GM23338 (cell line): ENCODE results near the gene C11orf21. TPM values are rescaled to one million over a fixed set of nuclear protein-coding genes. Genes with fewer than 3 reads are reported as not detected.

Source experiments
- ATAC-seq: fragments of 200-7000 bp; cut with Tn5 transposase; 3 replicates; pipeline ENCODE4 v1.9.1; 2020
- DNase-seq: peaks from one replicate; pipeline ENCODE4 v3.0.0-alpha.2; 2015; ENCODE audit warnings: low spot score
- H2AFZ ChIP-seq: fragments of 200-600 bp; sonication (generic); 2 replicates; pipeline ENCODE4 v1.8.0; 2016; ENCODE audit warnings: antibody characterized with exemption, mild to moderate bottlenecking, moderate library complexity
- H3F3A ChIP-seq: fragments of 200-600 bp; sonication (generic); replicated peaks from 2 replicates; pipeline ENCODE4 v1.8.0; 2017; ENCODE audit warnings: antibody characterized with exemption, mixed run types, low read depth
- H3K27ac ChIP-seq: fragments of 200-600 bp; sonication (generic); 2 replicates; pipeline ENCODE4 v1.6.1; 2016; ENCODE audit warnings: low read depth
- H3K27me3 ChIP-seq: fragments of 200-600 bp; sonication (generic); 2 replicates; pipeline ENCODE4 v1.8.0; 2016; ENCODE audit warnings: mild to moderate bottlenecking, mixed run types, moderate library complexity; ENCODE audit not compliant: insufficient read depth
- H3K36me3 ChIP-seq: fragments of 200-600 bp; sonication (generic); 2 replicates; pipeline ENCODE4 v1.8.0; 2016; ENCODE audit warnings: mild to moderate bottlenecking; ENCODE audit not compliant: insufficient read depth
- H3K4me1 ChIP-seq: fragments of 200-600 bp; sonication (generic); 2 replicates; pipeline ENCODE4 v1.8.0; 2016; ENCODE audit warnings: mild to moderate bottlenecking, moderate library complexity; ENCODE audit not compliant: insufficient read depth
- H3K4me2 ChIP-seq: fragments of 200-600 bp; sonication (generic); 2 replicates; pipeline ENCODE4 v1.7.1; 2017; ENCODE audit warnings: mixed run types
- H3K4me3 ChIP-seq: fragments of 200-600 bp; sonication (generic); 2 replicates; pipeline ENCODE4 v1.6.1; 2016; ENCODE audit warnings: mixed run types
- H3K79me2 ChIP-seq: fragments of 200-600 bp; sonication (generic); replicated peaks from 2 replicates; pipeline ENCODE4 v1.8.0; 2017; ENCODE audit warnings: mild to moderate bottlenecking; ENCODE audit not compliant: insufficient read depth
- H3K9me2 ChIP-seq: fragments of 200-600 bp; sonication (generic); 2 replicates; pipeline ENCODE4 v1.8.0; 2017; ENCODE audit not compliant: insufficient read depth
- H4K20me1 ChIP-seq: fragments of 200-600 bp; sonication (generic); replicated peaks from 2 replicates; pipeline ENCODE4 v1.8.0; 2017; ENCODE audit warnings: mild to moderate bottlenecking; ENCODE audit not compliant: insufficient read depth
- H3K27ac Mint-ChIP-seq: 2 replicates; pipeline ENCODE4 v1.8.0; 2020; ENCODE audit warnings: inconsistent platforms, mild to moderate bottlenecking, moderate library complexity, mixed read lengths
- H3K27me3 Mint-ChIP-seq: 3 replicates; pipeline ENCODE4 v1.8.0; 2022; ENCODE audit warnings: low read depth, mild to moderate bottlenecking, moderate library complexity, mixed read lengths, inconsistent platforms; ENCODE audit not compliant: insufficient read depth, poor library complexity
- H3K36me3 Mint-ChIP-seq: 3 replicates; pipeline ENCODE4 v1.8.0; 2021; ENCODE audit warnings: low read depth, mild to moderate bottlenecking, inconsistent platforms, moderate library complexity, mixed read lengths
- H3K4me1 Mint-ChIP-seq: 3 replicates; pipeline ENCODE4 v1.8.0; 2020; ENCODE audit warnings: mild to moderate bottlenecking, inconsistent platforms, mixed read lengths
- H3K4me3 Mint-ChIP-seq: 3 replicates; pipeline ENCODE4 v1.8.0; 2021; ENCODE audit warnings: moderate library complexity, mild to moderate bottlenecking, inconsistent platforms, mixed read lengths
- H3K9me3 Mint-ChIP-seq: 3 replicates; pipeline ENCODE4 v1.8.0; 2020; ENCODE audit warnings: moderate library complexity, mild to moderate bottlenecking, inconsistent platforms, mixed read lengths
- CREB1 ChIP-seq: fragments of 250-450 bp; sonication (Bioruptor Pico); IDR thresholded peaks from 2 replicates; pipeline ENCODE4 v1.5.0; 2020; ENCODE audit warnings: low read depth, mild to moderate bottlenecking, moderate library complexity
- CTCF ChIP-seq, 2 experiments: fragments of 200-600 bp in 1 of 2; sonication (generic) in 1 of 2; conservative IDR thresholded peaks; 2 replicates each; pipeline versions ENCODE4 v1.5.1 to v1.6.1; 2016 to 2017; ENCODE audit warnings: antibody characterized with exemption in 2 of 2, low read depth in 2 of 2, mild to moderate bottlenecking in 2 of 2, moderate library complexity in 1 of 2
- EZH2 ChIP-seq: fragments of 200-600 bp; sonication (generic); IDR thresholded peaks from one replicate; pipeline ENCODE4 v1.8.0; 2017; ENCODE audit warnings: antibody characterized with exemption, mild to moderate bottlenecking, low read depth; ENCODE audit not compliant: unreplicated experiment
- EZH2phosphoT487 ChIP-seq: fragments of 200-600 bp; sonication (generic); IDR thresholded peaks from one replicate; pipeline ENCODE4 v1.8.1; 2018; ENCODE audit warnings: antibody characterized with exemption; ENCODE audit not compliant: unreplicated experiment
- POLR2AphosphoS5 ChIP-seq: IDR thresholded peaks from 2 replicates; pipeline ENCODE4 v1.6.1; 2016; ENCODE audit warnings: antibody characterized with exemption, low read depth
- STAT1 ChIP-seq: IDR thresholded peaks from one replicate; pipeline ENCODE4 v1.6.1; 2016; ENCODE audit warnings: antibody characterized with exemption; ENCODE audit not compliant: unreplicated experiment
- ZNF114 ChIP-seq: fragments of 250-450 bp; sonication (Bioruptor Pico); IDR thresholded peaks from 2 replicates; pipeline ENCODE4 v1.5.0; 2020; ENCODE audit warnings: mild to moderate bottlenecking, moderate library complexity
- ZNF331 ChIP-seq: fragments of 250-450 bp; sonication (Bioruptor Pico); IDR thresholded peaks from 2 replicates; pipeline ENCODE4 v1.5.0; 2020; ENCODE audit warnings: low read depth, mild to moderate bottlenecking, moderate library complexity
- ZNF462 ChIP-seq: fragments of 250-450 bp; sonication (Bioruptor Pico); IDR thresholded peaks from 2 replicates; pipeline ENCODE4 v1.5.0; 2020; ENCODE audit warnings: mild to moderate bottlenecking, moderate library complexity
- long read RNA-seq: library from polyadenylated mRNA; unstranded; transcript quantifications from one replicate; pipeline ENCODE4 v2.0.0, GENCODE V29; 2020; ENCODE audit not compliant: unreplicated experiment
- polyA plus RNA-seq: library from polyadenylated mRNA; unstranded; fragments of >200 nt; fragmentation: Nextera tagmentation; extraction: Ambion mirVana; gene quantifications from 2 replicates; pipeline ENCODE4 v1.2.1, GENCODE V29; 2016
- total RNA-seq: library from RNA; depleted of rRNA; stranded (reverse); fragments of >200 nt; shearing (Covaris generic); gene quantifications from 2 replicates; pipeline ENCODE4 v1.2.3, GENCODE V29; 2014; rRNA removed

Gene C11orf21
- total RNA-seq (not detected in 2 replicates), polyA plus RNA-seq (not detected in 2 replicates)
- long read RNA-seq = 0 reads

GRCh38 chr11:2301631-2302305, at the start of gene C11orf21, which contains the start of gene TSPAN32:
Gene C11orf21 (minus strand): TSS chr11:2301918. CDS start chr11:2301808, 110 bp downstream.
Gene TSPAN32 (plus strand): TSS chr11:2302013. CDS start chr11:2302150, 137 bp downstream.
- Mint-ChIP-seq H3K4me3 (no peak within 1 kb of the TSS), H3K4me1 (peaks cover 6% of the 10 kb centered on the region), H3K9me3 (no peaks in the 10 kb centered on the region), H3K27me3 (peaks cover 6% of the 10 kb centered on the region), H3K36me3 (no peaks in the 10 kb centered on the region), H3K27ac (no peak within 1 kb of the TSS)
- Histone ChIP-seq H3F3A (no peaks in the 10 kb centered on the region), H2AFZ (no peak within 1 kb of the TSS), H3K27ac (no peak within 1 kb of the TSS), H3K4me1 (no peaks in the 10 kb centered on the region), H3K36me3 (no peaks in the 10 kb centered on the region), H3K4me3 (no peak within 1 kb of the TSS), H3K4me2 (no peak within 1 kb of the TSS), H3K79me2 (no peaks in the 10 kb centered on the region), H3K27me3 (no peaks in the 10 kb centered on the region), H3K9me2 (no peaks in the 10 kb centered on the region), H4K20me1 (no peaks in the 10 kb centered on the region)
- no peak for DNase-seq
- TF ChIP-seq STAT1 (no peak), ZNF462 (CRISPR knock-in tag) (no peak), POLR2AphosphoS5 (no peak), EZH2 (no peak), ZNF114 (CRISPR knock-in tag) (no peak), CREB1 (no peak), EZH2phosphoT487 (no peak), CTCF (conservative IDR thresholded peaks at IDR 0.05; ENCODE audit: low read depth in 2 of 2) (no peak), ZNF331 (CRISPR knock-in tag) (no peak)
- ATAC-seq = no peak
